Measurements from ENCODE around the gene HERPUD2.
"Not testable (repeated sequence)": the region's sequence is repeated elsewhere in the genome, so short reads cannot be mapped to it uniquely, and the experiment has no call there.

HERPUD2 gene

DNA sequence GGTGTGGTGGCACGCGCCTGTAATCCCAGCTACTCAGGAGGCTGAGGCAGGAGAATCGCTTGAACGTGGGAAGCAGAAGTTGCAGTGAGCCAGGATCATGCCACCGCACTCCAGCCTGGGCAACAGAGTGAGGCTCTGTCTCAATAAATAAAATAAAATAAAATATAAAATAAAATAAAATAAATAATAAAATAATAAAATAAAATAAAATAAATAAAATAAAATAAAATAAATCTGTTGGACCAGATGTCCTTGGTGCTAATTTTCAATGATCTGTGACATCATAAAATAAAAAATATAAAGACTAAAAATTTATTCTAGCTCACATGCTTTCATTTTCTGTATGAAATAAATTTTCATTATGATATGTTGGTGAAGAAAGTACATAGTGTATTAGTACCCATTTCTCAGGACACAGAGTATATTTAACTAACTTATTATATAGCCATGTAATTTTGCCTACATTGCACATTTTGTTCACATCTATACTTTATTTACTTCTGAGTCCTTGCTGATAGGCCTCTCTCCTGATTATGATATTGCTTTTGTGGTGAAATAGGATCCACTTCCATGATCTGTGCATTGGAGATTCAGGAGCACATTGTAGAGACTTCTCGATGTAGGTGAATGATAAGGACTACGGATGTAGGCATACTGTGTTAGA is 17.8 kb upstream of the HERPUD2 start:
- DNase-seq, result no peak

GRCh38 chr7:35707422-35707821 is 12.5 kb upstream of the HERPUD2 start:
- no peak for DNase-seq

DNA sequence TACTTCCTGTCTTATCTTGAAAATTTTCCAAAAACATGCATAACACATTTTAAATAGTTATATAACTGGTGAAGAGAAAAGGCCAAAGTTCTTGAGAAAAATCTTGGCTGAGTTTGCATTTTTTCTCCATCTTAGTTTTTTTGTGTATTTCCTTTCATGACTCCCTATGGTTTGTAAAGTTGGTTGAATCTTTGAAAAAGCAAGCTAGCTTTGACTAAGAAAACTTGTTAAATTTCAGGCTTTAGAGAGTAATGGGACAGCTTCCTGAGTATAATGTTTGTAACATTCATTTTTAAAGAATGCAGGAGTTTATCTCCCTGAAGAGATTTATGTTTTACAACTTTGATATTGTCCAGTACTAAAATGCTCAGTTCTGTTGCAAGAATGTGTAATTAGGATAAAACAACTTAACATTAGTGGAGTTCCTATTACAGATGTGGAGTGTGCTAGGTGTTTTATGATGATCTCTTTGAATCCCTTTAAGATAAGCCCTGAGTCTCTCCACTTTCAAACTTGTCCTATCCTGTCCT is 11.1 kb upstream of the HERPUD2 start:
- DNase-seq, result no peak

DNA sequence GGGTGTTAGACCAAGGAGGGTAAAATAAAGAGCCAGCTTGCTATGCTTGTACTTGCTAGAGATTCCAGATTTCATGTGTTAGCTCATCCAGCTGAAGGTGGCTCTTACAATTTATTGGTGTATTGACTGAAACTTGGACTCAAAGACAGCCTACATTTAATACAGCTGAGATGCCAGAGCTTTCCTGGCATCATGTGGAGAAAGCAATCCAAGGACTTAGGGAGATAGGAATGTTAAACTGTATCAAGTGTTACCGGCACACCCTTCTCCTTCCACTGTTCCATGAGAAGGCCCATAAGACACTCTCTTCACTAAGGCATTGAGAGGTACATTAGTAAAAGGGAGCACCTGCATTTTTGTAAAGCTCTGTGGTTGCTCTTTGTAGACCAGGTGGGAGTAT is 9.3 kb upstream of the HERPUD2 start:
- no peak for DNase-seq

DNA sequence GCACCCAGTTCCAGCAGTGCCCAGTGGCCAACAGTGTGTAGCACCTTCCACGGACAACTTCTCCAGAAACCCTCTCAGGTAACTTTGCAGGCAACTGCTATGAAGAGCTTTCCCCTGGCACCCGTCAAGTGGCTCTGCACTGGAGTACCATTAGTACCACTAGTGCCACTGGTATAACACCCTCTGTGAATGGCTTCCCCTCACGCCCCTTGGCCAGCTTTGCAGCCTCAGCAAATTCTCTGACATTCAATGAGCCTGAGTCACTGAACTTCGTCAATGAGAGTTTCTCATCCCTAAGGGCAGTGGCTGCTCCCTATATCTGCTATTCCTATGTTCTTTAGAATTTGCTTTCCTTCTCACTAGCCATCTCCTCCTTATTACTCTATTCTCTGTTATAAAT is 7.6 kb upstream of the HERPUD2 start:
- DNase-seq, result no peak

DNA sequence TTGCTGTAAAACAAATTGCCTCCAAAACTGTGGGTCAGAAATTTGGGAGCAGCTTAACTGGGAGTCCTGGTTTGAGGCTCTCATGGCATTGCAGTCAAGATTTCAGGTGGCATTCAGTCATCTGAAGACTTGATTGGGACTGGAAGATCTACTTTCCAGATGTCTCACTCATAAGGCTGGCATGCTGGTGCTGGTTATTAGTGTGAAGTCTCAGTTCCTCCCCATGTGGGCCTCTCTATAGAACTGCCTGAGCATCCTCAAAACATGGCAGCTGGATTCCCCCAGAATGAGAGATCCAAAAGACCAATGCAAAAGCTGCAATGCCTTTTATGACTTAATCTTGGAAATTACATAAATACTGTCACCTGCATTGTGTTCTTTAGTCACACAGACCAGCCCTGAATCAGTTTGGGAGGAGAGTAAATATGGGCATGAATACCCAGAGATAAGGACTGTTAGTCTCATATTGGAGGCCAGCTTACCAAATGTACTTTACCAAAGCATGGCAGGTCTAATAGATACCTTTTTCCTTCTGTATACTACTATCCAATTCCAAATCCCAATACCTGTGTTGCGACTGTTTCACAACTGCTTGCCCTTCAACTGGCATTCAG is 6.5 kb upstream of the HERPUD2 start:
- DNase-seq, result no peak

- no peak for DNase-seq
Measured at GRCh38 chr7:35700865-35701264, 5.9 kb upstream of the HERPUD2 start.

GRCh38 chr7:35700333-35700732 is 5.4 kb upstream of the HERPUD2 start:
- no peak for DNase-seq

DNA sequence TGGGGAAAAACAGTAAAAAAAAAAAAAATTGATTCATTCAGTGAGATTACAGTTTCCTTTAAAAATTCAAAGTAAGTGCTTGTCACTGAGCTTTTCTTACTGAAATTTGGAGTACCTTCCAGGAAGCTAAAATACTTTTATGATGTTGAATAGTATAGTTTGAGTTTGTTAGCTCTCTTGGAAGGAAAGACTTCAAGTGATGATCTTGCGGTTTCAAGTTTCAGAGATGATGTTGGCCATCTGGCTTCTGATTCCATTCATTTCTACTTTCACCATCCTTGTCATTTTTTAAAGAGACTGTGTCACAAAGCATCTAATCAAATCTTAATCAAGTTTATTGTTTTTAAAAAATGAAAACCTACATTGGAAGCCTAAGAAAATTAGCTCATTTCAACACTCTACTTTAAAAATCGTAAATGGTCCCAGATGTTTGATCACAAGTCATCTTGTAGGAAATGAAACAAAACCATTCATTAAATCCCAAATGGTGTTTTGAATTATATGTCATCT is 4.9 kb upstream of the HERPUD2 start:
- no peak for DNase-seq

DNA sequence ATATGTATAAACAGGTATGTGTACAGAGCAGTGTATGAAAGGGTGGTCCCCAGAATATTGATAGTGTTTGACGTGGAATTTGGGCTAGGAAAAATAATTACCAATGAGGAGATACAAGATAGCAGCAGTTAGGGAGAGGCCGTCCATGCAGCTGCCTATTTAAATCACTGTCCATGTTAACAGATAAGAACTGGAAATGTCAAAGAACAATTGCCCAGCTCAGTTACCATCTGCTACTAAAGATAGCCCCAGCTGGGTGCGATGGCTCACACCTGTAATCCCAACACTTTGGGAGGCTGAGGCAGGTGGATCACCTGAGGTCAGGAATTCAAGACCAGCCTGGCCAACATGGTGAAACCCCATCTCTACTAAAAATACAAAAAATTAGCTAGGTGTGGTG is 3.4 kb upstream of the HERPUD2 start:
- not testable (repeated sequence) for DNase-seq

GRCh38 chr7:35697414-35698175 is 2.7 kb upstream of the HERPUD2 start:
- no peak for DNase-seq

- no peak for DNase-seq
Measured at GRCh38 chr7:35695987-35696386, 1.1 kb upstream of the HERPUD2 start.

GRCh38 chr7:35695473-35695850 is 527 bp upstream of the HERPUD2 start:
- DNase-seq, result peak; percentile 33

DNA sequence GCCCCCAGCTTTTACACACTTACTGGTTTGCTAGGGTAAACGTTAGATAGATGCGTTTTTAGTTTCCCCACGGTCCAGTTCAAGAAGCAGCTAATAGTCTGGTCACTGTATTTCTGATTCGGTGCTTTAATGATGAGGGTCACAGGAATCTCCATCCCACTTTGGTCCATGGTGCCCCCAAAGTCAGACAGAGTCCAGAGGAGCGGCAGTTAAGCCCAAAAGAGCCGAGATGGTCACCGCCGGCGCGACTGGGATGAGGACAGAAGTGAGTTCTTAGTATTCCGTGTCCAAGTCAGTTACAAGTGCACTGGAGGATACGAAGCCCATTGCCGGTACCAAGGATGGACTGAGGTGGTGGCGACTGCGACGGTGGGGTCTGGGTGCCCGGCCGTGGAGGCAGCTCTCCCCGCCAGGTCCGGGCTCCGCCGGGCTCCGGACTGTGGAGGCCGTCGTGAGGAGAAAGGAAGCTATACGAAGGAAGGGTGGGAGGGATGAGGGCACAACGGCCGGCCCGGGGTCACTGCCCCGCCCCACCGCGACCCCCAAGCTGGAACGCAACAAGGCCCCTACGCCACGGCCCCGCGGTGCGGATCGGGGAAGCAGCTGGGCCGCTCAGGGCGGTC is 663 bp downstream of the HERPUD2 start:
- no peak for DNase-seq

DNA sequence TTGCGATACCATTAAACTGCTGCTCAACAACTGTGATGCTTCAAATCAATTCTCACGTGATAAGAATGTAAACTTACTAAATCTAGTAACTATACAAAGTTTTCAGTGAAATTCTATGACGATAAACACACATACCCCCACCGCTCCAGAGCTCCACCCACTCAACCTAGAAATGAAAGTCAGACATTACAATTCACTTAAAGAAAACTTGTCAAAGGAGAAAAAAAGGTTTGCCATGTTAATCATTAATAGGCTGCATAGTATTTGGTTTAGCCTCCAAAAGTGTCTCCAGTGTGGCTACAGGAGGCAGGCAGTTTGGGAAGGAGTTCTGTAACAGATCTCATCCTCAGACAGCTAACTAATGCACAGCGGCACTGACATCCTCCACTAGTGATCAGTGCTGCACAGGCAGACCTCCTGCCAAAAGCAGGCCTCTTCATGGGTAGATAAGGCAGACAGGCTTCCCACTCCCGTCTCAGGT is 3.1 kb downstream of the HERPUD2 start:
- DNase-seq, result no peak

DNA sequence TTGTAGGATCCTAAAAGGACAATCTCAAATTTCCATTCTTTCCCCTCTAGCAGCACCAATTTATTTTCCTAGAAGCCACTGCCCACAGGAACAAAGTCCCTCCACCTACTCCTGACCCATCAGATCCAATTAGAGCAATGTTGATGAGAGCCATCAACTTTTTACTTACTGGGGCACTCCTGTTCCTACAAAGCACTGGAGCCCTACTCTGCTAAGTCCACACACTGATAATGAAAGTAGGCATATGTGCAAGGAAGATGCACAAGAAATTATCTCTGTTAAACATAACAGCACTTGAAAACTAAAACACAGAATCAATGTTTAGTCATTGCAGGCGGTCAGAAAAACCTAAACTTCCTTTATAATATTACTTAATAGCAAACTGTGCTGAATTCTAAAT is 3.6 kb downstream of the HERPUD2 start:
- DNase-seq, result no peak

DNA sequence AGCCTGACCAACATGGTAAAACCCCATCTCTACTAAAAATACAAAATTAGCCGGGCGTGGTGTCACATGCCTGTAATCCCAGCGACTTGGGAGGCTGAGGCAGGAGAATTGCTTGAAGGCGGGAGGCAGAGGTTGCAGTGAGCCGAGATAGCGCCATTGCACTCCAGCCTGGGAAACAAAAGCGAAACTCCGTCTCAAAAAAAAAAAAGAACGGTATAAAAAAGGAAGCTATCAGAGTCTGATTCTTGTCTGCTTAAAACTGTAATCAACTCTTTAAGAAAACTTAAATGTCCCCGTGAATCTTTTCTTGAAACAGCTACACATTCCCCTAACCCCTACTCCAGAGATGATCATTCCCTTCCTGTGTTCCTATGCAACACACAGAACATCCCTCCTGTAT is 4.3 kb downstream of the HERPUD2 start:
- not testable (repeated sequence) for DNase-seq

GRCh38 chr7:35685781-35686180 is 9.2 kb downstream of the HERPUD2 start:
- DNase-seq, result no peak

- DNase-seq, result no peak
Measured at GRCh38 chr7:35681231-35682029, 13.5 kb downstream of the HERPUD2 start.

- no peak for DNase-seq
Measured at GRCh38 chr7:35680403-35681013, 14.4 kb downstream of the HERPUD2 start.

- no peak for DNase-seq
Measured at GRCh38 chr7:35677582-35678356, 17.2 kb downstream of the HERPUD2 start.
